GM18907 (cell line): ENCODE measurements around the gene ALLC.
"Not testable (repeated sequence)": the region's sequence is repeated elsewhere in the genome, so short reads cannot be mapped to it uniquely, and the experiment has no call there.

Experiments
- ATAC-seq: cut with Tn5 transposase; IDR thresholded peaks from one replicate; pipeline ENCODE4 v1.9.1; 2021; ENCODE audit warnings: mild to moderate bottlenecking, moderate library complexity; ENCODE audit not compliant: unreplicated experiment

The ALLC gene

GRCh38 chr2:3654011-3654410 lies 4.0 kb upstream of the ALLC start:
- no peak for ATAC-seq

- no peak for ATAC-seq
These were observed 3.3 kb upstream of the ALLC start for GRCh38 chr2:3654531-3655225.

GRCh38 chr2:3655871-3656761 lies 1.9 kb upstream of the ALLC start:
- no peak for ATAC-seq

- ATAC-seq = no peak
These were observed 958 bp upstream of the ALLC start for GRCh38 chr2:3656762-3657721.

GRCh38 chr2:3659447-3660432 lies 1.7 kb downstream of the ALLC start:
- ATAC-seq = no peak

GRCh38 chr2:3660640-3661039 lies 2.6 kb downstream of the ALLC start:
- not testable (repeated sequence) for ATAC-seq

GRCh38 chr2:3661149-3661660 lies 3.2 kb downstream of the ALLC start:
- no peak for ATAC-seq

GRCh38 chr2:3662239-3662638 lies 4.2 kb downstream of the ALLC start:
- no peak for ATAC-seq

GRCh38 chr2:3664118-3664517 lies 6.1 kb downstream of the ALLC start:
- no peak for ATAC-seq

GRCh38 chr2:3664925-3665324 lies 6.9 kb downstream of the ALLC start:
- no peak for ATAC-seq

GRCh38 chr2:3665886-3666612 lies 8.0 kb downstream of the ALLC start:
- no peak for ATAC-seq

- ATAC-seq = no peak
These were observed 8.6 kb downstream of the ALLC start for GRCh38 chr2:3666613-3666975.

GRCh38 chr2:3667151-3667631 lies 9.2 kb downstream of the ALLC start:
- no peak for ATAC-seq

GRCh38 chr2:3669656-3670055 lies 11.7 kb downstream of the ALLC start:
- ATAC-seq = no peak

- ATAC-seq = no peak
These were observed 12.4 kb downstream of the ALLC start for GRCh38 chr2:3670376-3670775.

GRCh38 chr2:3670941-3671340 lies 12.9 kb downstream of the ALLC start:
- ATAC-seq = no peak

GRCh38 chr2:3672861-3673678 lies 15.1 kb downstream of the ALLC start:
- ATAC-seq = no peak
